Measurements from ENCODE around the gene RNF150.

- TF ChIP-seq CTCF (IDR thresholded peaks at IDR 0.05) (no peak), POLR2AphosphoS5 (IDR thresholded peaks at IDR 0.05) (no peak)
These were observed 306.6 kb downstream of the RNF150 start for GRCh38 chr4:140826701-140827027.
